B cell (primary cell): Measurements from ENCODE around the gene ZNF362. TPM values are rescaled to one million over a fixed set of nuclear protein-coding genes. Genes with fewer than 3 reads are reported as not detected.

Experiments
- ATAC-seq: fragments of 200-7000 bp; cut with Tn5 transposase; one replicate; pipeline ENCODE4 v1.10.0; 2021; ENCODE audit warnings: low read depth, mild to moderate bottlenecking, moderate number of reproducible peaks, moderate library complexity
- CTCF ChIA-PET: fragments of 350-600 bp; sonication (Branson Sonifier 250); formaldehyde crosslinking; loops from one replicate; lab custom pipeline; 2021; ENCODE audit warnings: antibody characterized with exemption, inconsistent platforms; lab: Charles Lee
- POLR2A ChIA-PET: fragments of 350-600 bp; sonication (Branson Sonifier 250); formaldehyde crosslinking; loops from one replicate; lab custom pipeline; 2021; ENCODE audit warnings: antibody characterized with exemption; lab: Charles Lee
- DNase-seq: peaks from one replicate; pipeline ENCODE4 v3.0.0; 2013
- H2AFZ ChIP-seq: 2 replicates; pipeline ENCODE4 v1.6.1; 2012; ENCODE audit warnings: mild to moderate bottlenecking, low read depth, low read length; ENCODE audit not compliant: insufficient read depth, poor library complexity, severe bottlenecking
- H3K27ac ChIP-seq, 2 donors: 1 replicate in 1 of 2; 2 replicates in 1 of 2; pipeline ENCODE4 v1.5.1; 2012 to 2013; ENCODE audit warnings: low read length in 2 of 2, mild to moderate bottlenecking in 2 of 2, moderate library complexity in 1 of 2
- H3K27me3 ChIP-seq, 4 experiments: fragments of 200-600 bp in 1 of 4; sonication (generic) in 1 of 4; replicated peaks in 1 of 4; 1 replicate in 2 of 4; 2 replicates in 2 of 4; pipeline versions ENCODE4 v1.6.1 to v1.7.0; 2013 to 2016; ENCODE audit warnings: low read length in 3 of 4, mild to moderate bottlenecking in 2 of 4, mixed read lengths in 1 of 4, moderate library complexity in 1 of 4; ENCODE audit not compliant: insufficient read depth in 4 of 4, control insufficient read depth in 3 of 4; ENCODE audit errors: control extremely low read depth in 1 of 4
- H3K36me3 ChIP-seq, 2 experiments: replicated peaks in 1 of 2; 1 replicate in 1 of 2; 2 replicates in 1 of 2; pipeline versions ENCODE4 v1.6.1 to v1.7.1; 2013; ENCODE audit warnings: low read length in 1 of 2; ENCODE audit not compliant: insufficient read depth in 2 of 2, control insufficient read depth in 1 of 2; ENCODE audit errors: control extremely low read depth in 1 of 2, extremely low read depth in 1 of 2
- H3K4me1 ChIP-seq, 2 donors: fragments of 200-600 bp in 1 of 2; sonication (generic) in 1 of 2; 1 replicate in 1 of 2; 2 replicates in 1 of 2; pipeline versions ENCODE4 v1.5.1 to v1.6.1; 2013 to 2017; ENCODE audit warnings: low read length in 2 of 2; ENCODE audit not compliant: control insufficient read depth in 2 of 2, insufficient read depth in 2 of 2
- H3K4me2 ChIP-seq: replicated peaks from 2 replicates; pipeline ENCODE3; 2012; ENCODE audit warnings: mild to moderate bottlenecking, low read depth, low read length; ENCODE audit not compliant: poor library complexity, severe bottlenecking
- H3K4me3 ChIP-seq, 5 experiments: fragments of 200-600 bp in 1 of 5; sonication (generic) in 1 of 5; 1 replicate in 3 of 5; 2 replicates in 2 of 5; pipeline versions ENCODE4 v1.5.1 to v1.7.0; 2011 to 2016; ENCODE audit warnings: low read length in 4 of 5, mild to moderate bottlenecking in 4 of 5, low read depth in 2 of 5, control low read depth in 1 of 5, moderate library complexity in 1 of 5; ENCODE audit not compliant: insufficient read depth in 1 of 5; ENCODE audit errors: control extremely low read depth in 1 of 5, extremely low read depth in 1 of 5
- H3K79me2 ChIP-seq: fragments of 200-600 bp; sonication (generic); one replicate; pipeline ENCODE4 v1.6.0; 2016; ENCODE audit warnings: low read length; ENCODE audit not compliant: control insufficient read depth, insufficient read depth
- H3K9ac ChIP-seq: fragments of 200-600 bp; sonication (generic); 2 replicates; pipeline ENCODE4 v1.6.1; 2017; ENCODE audit warnings: mild to moderate bottlenecking, low read length, moderate library complexity
- H3K9me3 ChIP-seq, 3 donors: one replicate each; pipeline versions ENCODE4 v1.6.1 to v1.7.1; 2013; ENCODE audit warnings: low read length in 2 of 3; ENCODE audit not compliant: control insufficient read depth in 2 of 3, insufficient read depth in 1 of 3; ENCODE audit errors: control extremely low read depth in 1 of 3
- H4K20me1 ChIP-seq: 2 replicates; pipeline ENCODE4 v1.6.0; 2012; ENCODE audit warnings: mild to moderate bottlenecking, low read length; ENCODE audit not compliant: insufficient read depth, control insufficient read depth, poor library complexity, severe bottlenecking
- H3K27ac Mint-ChIP-seq: one replicate; pipeline ENCODE4 v1.8.0; 2021; ENCODE audit warnings: mixed read lengths
- H3K27me3 Mint-ChIP-seq: one replicate; pipeline ENCODE4 v1.8.0; 2021; ENCODE audit warnings: mixed read lengths
- H3K4me1 Mint-ChIP-seq: one replicate; pipeline ENCODE4 v1.8.0; 2021; ENCODE audit warnings: mixed read lengths
- H3K4me3 Mint-ChIP-seq: one replicate; pipeline ENCODE4 v1.8.0; 2021; ENCODE audit warnings: mixed read lengths
- H3K9me3 Mint-ChIP-seq: one replicate; pipeline ENCODE4 v1.8.0; 2022; ENCODE audit warnings: mixed read lengths; ENCODE audit not compliant: insufficient read depth
- CTCF ChIP-seq: fragments of 200-600 bp; IDR thresholded peaks from one replicate; pipeline ENCODE4 v1.8.0; 2022; ENCODE audit warnings: antibody characterized with exemption, mild to moderate bottlenecking
- EZH2 ChIP-seq: IDR thresholded peaks from 2 replicates; pipeline ENCODE4 v1.6.1; 2012; ENCODE audit warnings: borderline replicate concordance, low read depth, mild to moderate bottlenecking, moderate library complexity, low read length; ENCODE audit not compliant: insufficient read depth, poor library complexity, severe bottlenecking
- WGBS: methylation state at CpG from one replicate; pipeline ENCODE4 v1.1.5; 2013; ENCODE audit warnings: missing lambda C conversion rate; ENCODE audit not compliant: insufficient coverage; 5-methylcytosine and 5-hydroxymethylcytosine counted together
- intact Hi-C: fragments of 100-400 bp; cut with micrococcal nuclease; formaldehyde crosslinking; loops from one replicate; pipeline ENCODE4 v1.10.0; 2022
- polyA plus RNA-seq: library from polyadenylated mRNA; depleted of rRNA; stranded (reverse); fragments of >200 nt; gene quantifications from 2 replicates; pipeline ENCODE4 v1.2.3, GENCODE V29; 2012
- total RNA-seq, 2 donors: library from RNA; stranded (reverse); fragments of 120-200 nt in 1 of 2; gene quantifications; 1 replicate in 1 of 2; 2 replicates in 1 of 2; pipeline versions ENCODE4 v1.2.3 to v1.2.4, GENCODE V29; 2013 to 2022

Gene ZNF362
- total and polyA plus RNA-seq, 2 donors (not counting 1 experiment from before 2014, with no cell fraction given), result 14.0 to 20.4 TPM

GRCh38 chr1:33324677-33325575, 68.6 kb downstream of the ZNF362 start:
- DNase-seq, result no peak
- no peaks in the 10 kb centered on the region for H3K27me3 Mint-ChIP-seq
- no peaks in the 10 kb centered on the region for H3K9me3 ChIP-seq
- H4K20me1 ChIP-seq, result no peaks in the 10 kb centered on the region
- H3K27ac ChIP-seq, result no peak overlapping the region
- no peaks in the 10 kb centered on the region for H3K79me2 ChIP-seq
- ATAC-seq, result no peak
- WGBS, result 93% methylated on average over 20 of the region's 22 CpGs
- H3K27me3 ChIP-seq, result no peaks in the 10 kb centered on the region
- H3K4me2 ChIP-seq, result no peak overlapping the region
- H3K9ac ChIP-seq, result no peak overlapping the region
- H3K27ac Mint-ChIP-seq, result no peak overlapping the region
- no peaks in the 10 kb centered on the region for H3K9me3 Mint-ChIP-seq
- CTCF ChIA-PET, result no interaction called here
- H2AFZ ChIP-seq, result no peak overlapping the region
- no peaks in the 10 kb centered on the region for H3K4me1 ChIP-seq
- H3K4me3 Mint-ChIP-seq, result no peak overlapping the region
- H3K36me3 ChIP-seq, result peaks cover 8 to 64% of the 10 kb centered on the region in 2 experiments
- no peaks in the 10 kb centered on the region for H3K4me1 Mint-ChIP-seq
- no peak overlapping the region for H3K4me3 ChIP-seq
- POLR2A ChIA-PET, result no interaction called here
- intact Hi-C loops, result no loop called here
- TF ChIP-seq EZH2, result no peak
- TF ChIP-seq CTCF, result no peak

- Mint-ChIP-seq H3K27ac (no peak overlapping the region), H3K4me1 (no peaks in the 10 kb centered on the region), H3K9me3 (no peaks in the 10 kb centered on the region), H3K4me3 (no peak overlapping the region), H3K27me3 (no peaks in the 10 kb centered on the region)
- ChIA-PET POLR2A (no interaction called here), CTCF (no interaction called here)
- Histone ChIP-seq H3K9ac (no peak overlapping the region), H3K27ac (no peak overlapping the region), H2AFZ (no peak overlapping the region), H3K27me3 (no peaks in the 10 kb centered on the region), H3K4me2 (no peak overlapping the region), H3K4me3 (no peak overlapping the region), H3K36me3 (peaks cover 8 to 82% of the 10 kb centered on the region in 2 experiments), H3K9me3 (no peaks in the 10 kb centered on the region), H3K4me1 (peaks cover 0 to 4% of the 10 kb centered on the region in 2 donors), H3K79me2 (no peaks in the 10 kb centered on the region), H4K20me1 (peaks cover 7% of the 10 kb centered on the region)
- intact Hi-C loops, result no loop called here
- ATAC-seq, result no peak
- 100% methylated on average over 2 of the region's 9 CpGs for WGBS
- DNase-seq, result no peak
- no peak for TF ChIP-seq CTCF
- no peak for TF ChIP-seq EZH2
Observed at GRCh38 chr1:33326785-33327184, 70.5 kb downstream of the ZNF362 start.
